Sciatic nerve (tissue), 2 donors: Measurements from ENCODE around the gene CEP43. TPM values are rescaled to one million over a fixed set of nuclear protein-coding genes. Genes with fewer than 3 reads are reported as not detected.

Source experiments
- ATAC-seq: fragments of 200-7000 bp; cut with Tn5 transposase; one replicate; pipeline ENCODE4 v1.9.1; 2020; ENCODE audit warnings: mild to moderate bottlenecking, moderate library complexity
- DNase-seq: peaks from one replicate; pipeline ENCODE4 v3.0.0-alpha.2; 2020; ENCODE audit warnings: low spot score
- intact Hi-C: fragments of 100-400 bp; cut with DNase I; formaldehyde crosslinking; loops from one replicate; pipeline ENCODE4 v1.14.2; 2022
- microRNA-seq: library from miRNA; unstranded; fragments of <30 nt; microRNA quantifications from one replicate; pipeline ENCODE4 v1.2.0, GENCODE V29; 2020
- total RNA-seq: library from RNA; stranded (reverse); fragmentation: NEBNext Ultra II Directional; extraction: Animal tissue kit (Norgen Biotek cat#: 25700); gene quantifications from one replicate; pipeline ENCODE4 v1.2.1, GENCODE V29; 2021
- donor health status: DM: no; HTN: no; CAD: no.
- donor health status: DM: no; HTN: no; CAD: no.

The CEP43 gene
- total RNA-seq, 1 donor from 2014 or later = 18.8 TPM

DNA sequence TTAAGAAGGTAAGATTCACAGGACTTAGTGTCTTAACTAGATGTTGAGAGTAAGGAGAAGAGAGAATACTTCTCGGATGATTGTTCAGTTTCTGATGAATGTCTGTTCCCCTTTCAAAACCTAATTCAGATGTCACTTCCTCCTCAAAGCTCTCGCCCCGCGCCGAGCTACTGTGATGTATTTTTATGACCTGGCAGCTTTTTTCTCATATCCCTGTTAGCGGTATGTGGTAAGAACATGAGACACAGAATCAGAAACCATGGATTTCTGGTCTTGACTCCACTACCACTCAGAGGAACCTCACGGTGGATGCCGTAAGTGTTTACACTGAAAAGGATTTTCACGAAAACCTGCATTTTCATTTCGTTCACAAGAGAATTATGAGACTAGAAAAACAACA is 48.4 kb downstream of the CEP43 start:
- ATAC-seq (no peak), DNase-seq (no peak)
- intact Hi-C loops = no loop called here

Small RNA genes lying within 50 kb of the gene (microRNA-seq; reads per million reads assigned to microRNA genes)
- not detected for gene MIR3939

Other genes starting within 250 kb of the CEP43 start
- gene RNASET2, start 42.8 kb upstream of the CEP43 start, total RNA-seq = 70.4 TPM
- gene CCR6, start 123.7 kb downstream of the CEP43 start, total RNA-seq = not detected
- gene GPR31, start 158.6 kb downstream of the CEP43 start, total RNA-seq = not detected